ENCODE measurements around the gene OPRM1.

GRCh38 chr6:154234019-154234772 is 195.2 kb downstream of the OPRM1 start:
- TF ChIP-seq TAF1 (IDR thresholded peaks at IDR 0.05; ENCODE audit: borderline replicate concordance, insufficient read depth, low read length) = no peak
- no peak for TF ChIP-seq REST (IDR thresholded peaks at IDR 0.05; ENCODE audit: insufficient read depth in 1 of 2, low read depth in 2 of 2, low read length in 2 of 2)
